Adrenal gland (tissue), 12 donors: ENCODE measurements around the gene KCNC1. TPM values are rescaled to one million over a fixed set of nuclear protein-coding genes. Genes with fewer than 3 reads are reported as not detected.

Experiments used
- DNase-seq, 7 donors: peaks; one replicate each; pipeline ENCODE4 v3.0.0-alpha.2; 2019 to 2020
- H3K27ac ChIP-seq, 5 donors: fragments of 200-600 bp; sonication (generic) in 4 of 5; 1 replicate in 3 of 5; 2 replicates in 2 of 5; pipeline versions ENCODE4 v1.5.1 to v1.8.0; 2016 to 2020; ENCODE audit warnings: mild to moderate bottlenecking in 1 of 5
- H3K27me3 ChIP-seq: fragments of 200-600 bp; 2 replicates; pipeline ENCODE4 v1.8.0; 2021
- H3K36me3 ChIP-seq, 2 donors: fragments of 200-600 bp; replicated peaks in 1 of 2; 1 replicate in 1 of 2; 2 replicates in 1 of 2; pipeline versions ENCODE4 v1.5.1 to v1.8.0; 2018 to 2022
- H3K4me1 ChIP-seq, 2 donors: fragments of 200-600 bp; replicated peaks in 1 of 2; 1 replicate in 1 of 2; 2 replicates in 1 of 2; pipeline versions ENCODE4 v1.5.1 to v1.8.0; 2018 to 2021
- H3K4me3 ChIP-seq, 4 donors: fragments of 200-600 bp; sonication (generic) in 3 of 4; one replicate each; pipeline ENCODE4 v1.5.1; 2016 to 2018
- H3K9me3 ChIP-seq, 3 donors: fragments of 200-600 bp; sonication (generic) in 1 of 3; replicated peaks in 1 of 3; 1 replicate in 2 of 3; 2 replicates in 1 of 3; pipeline versions ENCODE4 v1.5.1 to v1.8.0; 2016 to 2021
- CTCF ChIP-seq, 6 experiments: fragments of 450-650 bp in 4 of 6; fragments of 200-600 bp in 2 of 6; sonication (generic) in 1 of 6; IDR thresholded peaks; 1 replicate in 5 of 6; 2 replicates in 1 of 6; pipeline versions ENCODE4 v1.5.1 to v1.8.0; 2016 to 2021; ENCODE audit warnings: antibody characterized with exemption in 6 of 6, mild to moderate bottlenecking in 2 of 6, moderate library complexity in 1 of 6
- POLR2A ChIP-seq, 2 donors: fragments of 450-650 bp; IDR thresholded peaks; one replicate each; pipeline ENCODE4 v1.6.1; 2017; ENCODE audit warnings: antibody characterized with exemption in 2 of 2, mild to moderate bottlenecking in 2 of 2, moderate library complexity in 1 of 2
- WGBS, 4 donors: extraction: QIAGEN DNeasy Blood & Tissue Kit in 2 of 4; methylation state at CpG; one replicate each; pipeline versions ENCODE4 v1.1.5 to v1.1.7; 2013 to 2017; 5-methylcytosine and 5-hydroxymethylcytosine counted together
- intact Hi-C, 2 donors: fragments of 100-400 bp; cut with DNase I; formaldehyde crosslinking; loops; one replicate each; pipeline versions ENCODE4 v1.14.1 to v1.15.0; 2022 to 2023
- polyA plus RNA-seq, 3 donors: library from polyadenylated mRNA; stranded (reverse); fragments of 200-250 nt in 2 of 3; fragments of 350-450 nt in 1 of 3; fragmentation: Illumina TruSeq in 1 of 3; extraction: RNeasy Lipid Tissue Mini Kit (QIAGEN cat#74804) in 1 of 3; gene quantifications; one replicate each; pipeline ENCODE4 v1.2.3, GENCODE V29; 2013 to 2014
- total RNA-seq, 9 donors: library from RNA; depleted of rRNA in 4 of 9; stranded (reverse); fragments of >200 nt in 4 of 9; fragments of 120-200 nt in 1 of 9; fragmentation: NEBNext Ultra II Directional in 1 of 9; extraction: Animal tissue kit (Norgen Biotek cat#: 25700) in 1 of 9; gene quantifications; one replicate each; pipeline versions ENCODE4 v1.1.0 to v1.2.4, GENCODE V29; 2013 to 2023
- donor health status: healthy with polysubstance abuse.
- donor health status: Bipolar disorder and iron deficiency.
- donor health status: DM: yes; HTN: yes; CAD: no.
- donor health status: DM: no; HTN: no; CAD: no.
- donor health status: DM: no; HTN: no; CAD: no.
- donor health status: DM: yes; HTN: yes; CAD: no.

The KCNC1 gene
- total and polyA plus RNA-seq, 12 donors, result 0.06 to 1.3 (median 0.55) TPM; not detected in 3

- intact Hi-C loops, result no loop called here
- WGBS, 4 donors, result 80 to 85% (median 82%) methylated on average over 4 to 19 of the region's 19 CpGs
- DNase-seq, result no peak
Measured at GRCh38 chr11:17748761-17749721, 14.5 kb downstream of the KCNC1 start.

GRCh38 chr11:17750013-17750800, 15.6 kb downstream of the KCNC1 start:
- no peak for TF ChIP-seq CTCF (IDR thresholded peaks at IDR 0.05)
- no peak for TF ChIP-seq POLR2A (IDR thresholded peaks at IDR 0.05)
- WGBS, 4 donors, result 67 to 75% (median 71%) methylated on average over 8 to 13 of the region's 13 CpGs
- Histone ChIP-seq H3K27me3 (no peaks in the 10 kb centered on the region), H3K9me3 (no peaks in the 10 kb centered on the region), H3K4me3 (no peak overlapping the region), H3K27ac (no peak overlapping the region), H3K4me1 (no peaks in the 10 kb centered on the region), H3K36me3 (no peaks in the 10 kb centered on the region)
- DNase-seq, result no peak
- intact Hi-C loops, result no loop called here

More at GRCh38 chr11:17748761-17749721, 14.5 kb downstream of the KCNC1 start:
- Histone ChIP-seq H3K36me3 (no peaks in the 10 kb centered on the region), H3K4me3 (no peak overlapping the region), H3K9me3 (no peaks in the 10 kb centered on the region), H3K27ac (no peak overlapping the region), H3K27me3 (no peaks in the 10 kb centered on the region), H3K4me1 (no peaks in the 10 kb centered on the region)
- TF ChIP-seq POLR2A (IDR thresholded peaks at IDR 0.05) (no peak), CTCF (IDR thresholded peaks at IDR 0.05) (no peak)

GRCh38 chr11:17750801-17751165, 16.2 kb downstream of the KCNC1 start:
- no peak overlapping the region for H3K4me3 ChIP-seq
- H3K36me3 ChIP-seq, result no peaks in the 10 kb centered on the region
- intact Hi-C loops, result no loop called here
- DNase-seq, result no peak
- H3K4me1 ChIP-seq, result no peaks in the 10 kb centered on the region
- H3K9me3 ChIP-seq, result no peaks in the 10 kb centered on the region
- TF ChIP-seq POLR2A (IDR thresholded peaks at IDR 0.05) (no peak), CTCF (IDR thresholded peaks at IDR 0.05) (no peak)
- no peak overlapping the region for H3K27ac ChIP-seq
- no peaks in the 10 kb centered on the region for H3K27me3 ChIP-seq
- 48 to 75% (median 72%) methylated on average over 2 of the region's 2 CpGs for WGBS, 4 donors

GRCh38 chr11:17751558-17751957, 17.0 kb downstream of the KCNC1 start:
- no peaks in the 10 kb centered on the region for H3K4me1 ChIP-seq
- TF ChIP-seq POLR2A (IDR thresholded peaks at IDR 0.05) (no peak), CTCF (IDR thresholded peaks at IDR 0.05) (no peak)
- no peaks in the 10 kb centered on the region for H3K9me3 ChIP-seq
- WGBS, 4 donors, result 56 to 92% (median 68%) methylated on average over 1 to 2 of the region's 2 CpGs
- no peak overlapping the region for H3K27ac ChIP-seq
- no peak overlapping the region for H3K4me3 ChIP-seq
- intact Hi-C loops, result no loop called here
- H3K36me3 ChIP-seq, result no peaks in the 10 kb centered on the region
- no peak for DNase-seq
- no peaks in the 10 kb centered on the region for H3K27me3 ChIP-seq
